Mesodermal cell (in vitro differentiated cells): ENCODE data around the gene PIP4K2C.
"Not testable (repeated sequence)": the region's sequence is repeated elsewhere in the genome, so short reads cannot be mapped to it uniquely, and the experiment has no call there.

Experiments
- H3K27ac ChIP-seq: 2 replicates; pipeline ENCODE4 v1.7.0; 2013; ENCODE audit warnings: mild to moderate bottlenecking, low read depth, low read length, moderate library complexity; ENCODE audit not compliant: severe bottlenecking
- H3K36me3 ChIP-seq: 2 replicates; pipeline ENCODE4 v1.7.1; 2013; ENCODE audit warnings: mild to moderate bottlenecking, low read length, moderate library complexity; ENCODE audit not compliant: control insufficient read depth, insufficient read depth
- H3K4me1 ChIP-seq: one replicate; pipeline ENCODE4 v1.7.1; 2013; ENCODE audit warnings: mild to moderate bottlenecking, low read length; ENCODE audit not compliant: insufficient read depth, control insufficient read depth, poor library complexity, severe bottlenecking
- H3K4me3 ChIP-seq: 2 replicates; pipeline ENCODE4 v1.7.0; 2013; ENCODE audit warnings: low read length, control low read depth, mild to moderate bottlenecking; ENCODE audit not compliant: insufficient read depth, poor library complexity, severe bottlenecking; ENCODE audit errors: extremely low read depth
- H3K9me3 ChIP-seq: 2 replicates; pipeline ENCODE4 v1.7.1; 2013; ENCODE audit warnings: mild to moderate bottlenecking, low read length, moderate library complexity; ENCODE audit not compliant: control insufficient read depth
- WGBS, 2 experiments: methylation state at CpG; one replicate each; pipeline ENCODE4 v1.1.5; 2013; ENCODE audit warnings: missing lambda C conversion rate in 2 of 2; ENCODE audit not compliant: insufficient coverage in 2 of 2; 5-methylcytosine and 5-hydroxymethylcytosine counted together

The PIP4K2C gene

GRCh38 chr12:57585156-57585555, 5.8 kb upstream of the PIP4K2C start:
- no peaks in the 10 kb centered on the region for H3K4me1 ChIP-seq
- no peaks in the 10 kb centered on the region for H3K36me3 ChIP-seq
- no peak overlapping the region for H3K27ac ChIP-seq
- H3K9me3 ChIP-seq: no peaks in the 10 kb centered on the region
- WGBS, 2 experiments: 75 to 92% methylated on average over 1 of the region's 2 CpGs
- no peak overlapping the region for H3K4me3 ChIP-seq

DNA sequence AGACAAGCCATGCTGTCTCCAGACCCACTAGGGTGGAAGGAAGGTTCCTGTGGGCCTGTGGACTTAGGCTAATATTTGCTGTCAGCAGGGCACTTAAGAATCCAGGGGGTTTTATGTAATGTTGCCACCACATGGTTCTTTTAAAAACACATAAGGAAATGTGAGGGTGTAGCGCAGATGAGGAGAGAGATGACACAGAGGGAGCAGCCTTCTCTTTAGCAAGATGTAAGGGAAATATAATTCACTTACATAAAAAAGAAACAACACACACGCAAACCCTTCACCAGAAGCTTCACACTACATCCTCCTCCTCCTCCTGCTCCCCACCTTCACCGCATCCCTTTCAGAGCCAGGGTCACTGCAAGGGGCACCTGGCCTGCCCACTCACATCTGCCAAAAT, 4.9 kb upstream of the PIP4K2C start:
- H3K27ac ChIP-seq: no peak overlapping the region
- no peaks in the 10 kb centered on the region for H3K9me3 ChIP-seq
- 83 to 93% methylated on average over 2 of the region's 3 CpGs for WGBS, 2 experiments

GRCh38 chr12:57586832-57587429, 4.1 kb upstream of the PIP4K2C start:
- Histone ChIP-seq H3K9me3 (no peaks in the 10 kb centered on the region), H3K36me3 (no peaks in the 10 kb centered on the region), H3K4me3 (no peak overlapping the region), H3K27ac (no peak overlapping the region), H3K4me1 (peaks cover 3% of the 10 kb centered on the region)
- 85 to 89% methylated on average over 2 to 3 of the region's 3 CpGs for WGBS, 2 experiments

More for the DNA sequence above, 4.9 kb upstream of the PIP4K2C start:
- no peaks in the 10 kb centered on the region for H3K36me3 ChIP-seq
- no peak overlapping the region for H3K4me3 ChIP-seq
- H3K4me1 ChIP-seq: peaks cover 3% of the 10 kb centered on the region

DNA sequence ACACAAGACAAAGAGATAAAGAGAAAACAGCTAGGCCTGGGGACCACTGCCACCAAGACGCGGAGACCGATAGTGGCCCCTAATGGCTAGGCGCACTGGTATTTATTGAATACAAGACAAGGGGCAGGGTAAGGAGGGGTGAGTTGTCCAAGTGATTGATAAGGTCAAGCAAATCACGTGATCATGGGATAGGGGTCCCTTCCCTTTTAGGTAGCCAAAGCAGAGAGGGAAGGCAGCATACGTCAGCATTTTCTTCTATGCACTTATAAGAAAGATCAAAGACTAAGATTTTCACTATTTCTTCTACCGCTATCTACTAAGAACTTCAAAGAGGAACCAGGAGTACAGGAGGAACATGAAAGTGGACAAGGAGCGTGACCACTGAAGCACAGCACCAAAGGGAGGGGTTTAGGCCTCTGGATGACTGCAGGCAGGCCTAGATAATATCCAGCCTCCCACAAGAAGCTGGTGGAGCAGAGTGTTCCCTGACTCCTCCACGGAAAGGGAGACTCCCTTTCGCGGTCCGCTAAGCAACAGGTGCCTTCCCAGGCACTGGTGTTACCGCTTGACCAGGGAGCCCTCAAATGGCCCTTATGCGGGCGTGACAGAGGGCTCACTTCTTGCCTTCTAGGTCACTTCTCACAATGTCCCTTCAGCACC, 1.9 kb upstream of the PIP4K2C start:
- not testable (repeated sequence) for H3K4me3 ChIP-seq, H3K27ac ChIP-seq, H3K4me1 ChIP-seq, H3K36me3 ChIP-seq, H3K9me3 ChIP-seq
- WGBS, 2 experiments: 91 to 97% methylated on average over 13 to 14 of the region's 15 CpGs

DNA sequence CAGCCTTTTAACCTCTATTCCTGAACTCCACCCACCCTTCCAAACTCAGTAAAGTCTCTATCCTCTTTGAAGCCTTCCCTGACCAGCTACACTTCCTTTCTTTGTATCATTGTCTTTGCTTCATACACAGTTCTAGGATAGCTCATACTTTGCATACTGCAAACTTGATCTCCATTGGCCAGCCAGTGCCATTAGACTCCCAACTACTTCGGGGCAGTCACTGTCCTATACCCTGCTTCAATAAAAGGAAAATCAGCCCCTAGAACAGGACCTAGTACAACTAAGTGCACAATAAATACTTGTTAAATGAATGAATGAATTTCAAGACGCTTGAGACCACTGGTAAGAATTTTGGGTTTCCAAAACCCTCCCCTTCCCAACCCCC, 521 bp upstream of the PIP4K2C start:
- Histone ChIP-seq H3K9me3 (no peaks in the 10 kb centered on the region), H3K4me1 (peaks cover 3% of the 10 kb centered on the region), H3K27ac (no peak overlapping the region), H3K36me3 (no peaks in the 10 kb centered on the region), H3K4me3 (peak overlapping the region; percentile 70)
- 83% methylated on average over 1 of the region's 2 CpGs; no CpG with 5 or more reads in 1 of the 2 experiments for WGBS, 2 experiments

DNA sequence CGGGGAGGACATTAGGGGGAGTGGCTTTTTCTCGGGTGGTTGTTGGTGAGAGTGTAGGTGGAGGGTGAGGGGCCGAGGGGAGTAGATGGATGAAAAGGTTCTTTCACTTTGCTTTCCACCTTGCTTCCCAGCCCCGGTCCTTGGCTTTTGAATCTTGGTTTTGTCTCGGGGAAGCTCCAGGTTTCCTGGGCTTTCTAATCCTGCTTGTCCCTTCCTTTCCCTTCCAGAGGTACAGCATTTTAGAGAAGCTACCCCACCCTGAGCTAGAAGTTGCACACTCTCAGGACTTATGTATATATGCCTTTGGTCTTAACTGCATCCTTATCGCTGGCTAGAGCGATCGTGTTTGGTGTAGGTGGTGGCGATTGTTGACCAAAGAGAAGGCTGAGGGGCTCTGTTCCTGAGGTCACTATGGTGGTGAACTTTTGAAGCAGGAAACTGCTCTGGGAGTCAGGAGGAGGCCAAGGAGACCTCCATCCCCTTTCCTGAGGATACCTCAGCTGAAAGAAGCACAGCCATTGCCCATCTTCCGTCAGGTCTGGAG, 862 bp downstream of the PIP4K2C start:
- 53 to 64% methylated on average over 2 to 7 of the region's 10 CpGs for WGBS, 2 experiments
- Histone ChIP-seq H3K9me3 (no peaks in the 10 kb centered on the region), H3K4me3 (peak overlapping the region; percentile 70), H3K36me3 (peaks cover 2% of the 10 kb centered on the region), H3K27ac (no peak overlapping the region), H3K4me1 (peaks cover 3% of the 10 kb centered on the region)

- no peaks in the 10 kb centered on the region for H3K9me3 ChIP-seq
- H3K4me3 ChIP-seq: no peak overlapping the region
- H3K36me3 ChIP-seq: peaks cover 2% of the 10 kb centered on the region
- H3K27ac ChIP-seq: no peak overlapping the region
- H3K4me1 ChIP-seq: peaks cover 3% of the 10 kb centered on the region
- WGBS, 2 experiments: 67 to 81% methylated on average over 1 of the region's 2 CpGs
Observed at GRCh38 chr12:57592551-57593165, 1.7 kb downstream of the PIP4K2C start.

- peaks cover 2% of the 10 kb centered on the region for H3K36me3 ChIP-seq
- H3K4me3 ChIP-seq: no peak overlapping the region
- H3K27ac ChIP-seq: no peak overlapping the region
- WGBS, 2 experiments: 100% methylated on average over 3 of the region's 4 CpGs; no CpG with 5 or more reads in 1 of the 2 experiments
- H3K9me3 ChIP-seq: no peaks in the 10 kb centered on the region
- peaks cover 3% of the 10 kb centered on the region for H3K4me1 ChIP-seq
Observed at GRCh38 chr12:57593187-57593586, 2.2 kb downstream of the PIP4K2C start.

- WGBS, 2 experiments: no CpG with 5 or more reads among the region's 2 CpGs
- Histone ChIP-seq H3K36me3 (peaks cover 8% of the 10 kb centered on the region), H3K4me1 (peaks cover 10% of the 10 kb centered on the region), H3K27ac (no peak overlapping the region), H3K4me3 (no peak overlapping the region), H3K9me3 (no peaks in the 10 kb centered on the region)
Observed at GRCh38 chr12:57600395-57600794, 9.4 kb downstream of the PIP4K2C start.

DNA sequence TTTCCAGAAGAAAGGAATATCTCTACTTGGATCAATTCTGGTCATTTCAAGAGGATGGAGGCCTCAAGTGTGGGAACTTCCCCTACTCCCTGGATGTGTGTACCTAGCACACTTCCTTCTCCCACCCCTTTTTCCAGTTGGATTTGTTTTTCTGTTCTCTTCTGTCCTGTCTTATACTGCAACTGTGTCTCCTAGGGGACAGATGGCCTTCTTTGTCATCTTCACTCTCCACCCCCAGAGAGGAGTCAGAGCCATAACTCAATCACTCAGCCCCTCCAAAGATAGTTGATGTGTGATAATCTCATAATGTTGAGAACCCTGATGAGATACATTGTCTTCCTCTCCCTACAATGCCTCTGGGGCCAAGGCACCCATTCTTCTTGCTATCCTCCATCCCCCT, 11.6 kb downstream of the PIP4K2C start:
- H3K36me3 ChIP-seq: peaks cover 12% of the 10 kb centered on the region
- H3K9me3 ChIP-seq: no peaks in the 10 kb centered on the region

DNA sequence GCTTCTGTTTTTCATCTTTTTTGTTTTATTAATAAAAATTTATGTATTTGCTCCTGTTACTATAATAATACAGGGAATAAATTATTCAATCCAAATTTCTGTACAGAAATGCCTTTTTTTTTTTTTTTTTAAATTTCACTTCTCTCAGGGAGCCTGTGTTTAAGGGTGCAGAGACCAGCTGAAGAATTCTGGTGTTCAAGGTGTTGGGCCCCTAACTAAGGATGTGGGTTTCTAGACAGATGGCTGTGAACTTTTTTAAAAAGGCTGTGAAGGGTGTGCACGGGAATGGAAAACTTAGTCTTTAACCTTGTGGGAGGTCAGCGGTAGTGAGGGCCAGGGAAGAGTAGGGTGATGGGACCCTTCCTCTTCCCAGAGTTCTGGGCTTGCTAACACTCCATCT, 12.3 kb downstream of the PIP4K2C start:
- Histone ChIP-seq H3K9me3 (no peaks in the 10 kb centered on the region), H3K4me3 (no peak overlapping the region), H3K27ac (no peak overlapping the region), H3K36me3 (peaks cover 13% of the 10 kb centered on the region), H3K4me1 (peaks cover 15% of the 10 kb centered on the region)
- 70 to 100% methylated on average over 2 of the region's 2 CpGs for WGBS, 2 experiments

More for the DNA sequence above, 11.6 kb downstream of the PIP4K2C start:
- Histone ChIP-seq H3K27ac (no peak overlapping the region), H3K4me1 (peaks cover 15% of the 10 kb centered on the region), H3K4me3 (no peak overlapping the region)
